Thoracic aorta (tissue), 2 donors: Measurements from ENCODE around the gene SYNGR1. TPM values are rescaled to one million over a fixed set of nuclear protein-coding genes. Genes with fewer than 3 reads are reported as not detected.
A peak's percentile ranks its signal among the peaks of the same experiment; 100 is the strongest.

Source experiments
- ATAC-seq: fragments of 150-250 bp; one replicate; pipeline ENCODE4 v1.8.0; 2017; ENCODE audit warnings: low read depth; ENCODE audit not compliant: insufficient number of reproducible peaks, low FRiP score
- DNase-seq: peaks from one replicate; pipeline ENCODE4 v3.0.0-alpha.2; 2020; ENCODE audit warnings: low spot score
- H3K27ac ChIP-seq, 2 donors: fragments of 200-600 bp; sonication (generic); 1 replicate in 1 of 2; 2 replicates in 1 of 2; pipeline ENCODE4 v1.5.1; 2016; ENCODE audit warnings: mild to moderate bottlenecking in 2 of 2, moderate library complexity in 2 of 2
- H3K27me3 ChIP-seq: fragments of 200-600 bp; sonication (generic); replicated peaks from 2 replicates; pipeline ENCODE4 v1.6.0; 2016; ENCODE audit warnings: mild to moderate bottlenecking; ENCODE audit not compliant: insufficient read depth
- H3K36me3 ChIP-seq: fragments of 200-600 bp; sonication (generic); one replicate; pipeline ENCODE4 v1.5.1; 2016
- H3K4me1 ChIP-seq, 2 donors: fragments of 200-600 bp; sonication (generic); 1 replicate in 1 of 2; 2 replicates in 1 of 2; pipeline versions ENCODE4 v1.5.1 to v1.6.0; 2016; ENCODE audit warnings: low read depth in 2 of 2, mild to moderate bottlenecking in 1 of 2; ENCODE audit not compliant: control insufficient read depth in 1 of 2
- H3K4me3 ChIP-seq: fragments of 200-600 bp; sonication (generic); 2 replicates; pipeline ENCODE4 v1.5.1; 2016; ENCODE audit warnings: mild to moderate bottlenecking
- H3K9me3 ChIP-seq: fragments of 200-600 bp; sonication (generic); 2 replicates; pipeline ENCODE4 v1.5.1; 2016
- total RNA-seq, 2 donors: library from RNA; depleted of rRNA; stranded (reverse); fragments of >200 nt; gene quantifications; one replicate each; pipeline versions ENCODE4 v1.1.0 to v1.2.3, GENCODE V29; 2016
- TF ChIP-seq, protein P1 (sequence below): fragments of 200-600 bp; sonication (generic); IDR thresholded peaks from one replicate; pipeline ENCODE4 v1.5.1; 2019; ENCODE audit warnings: antibody characterized with exemption

The SYNGR1 gene
- total RNA-seq, 2 donors from 2014 or later, result 9.1 to 12.9 TPM

DNA sequence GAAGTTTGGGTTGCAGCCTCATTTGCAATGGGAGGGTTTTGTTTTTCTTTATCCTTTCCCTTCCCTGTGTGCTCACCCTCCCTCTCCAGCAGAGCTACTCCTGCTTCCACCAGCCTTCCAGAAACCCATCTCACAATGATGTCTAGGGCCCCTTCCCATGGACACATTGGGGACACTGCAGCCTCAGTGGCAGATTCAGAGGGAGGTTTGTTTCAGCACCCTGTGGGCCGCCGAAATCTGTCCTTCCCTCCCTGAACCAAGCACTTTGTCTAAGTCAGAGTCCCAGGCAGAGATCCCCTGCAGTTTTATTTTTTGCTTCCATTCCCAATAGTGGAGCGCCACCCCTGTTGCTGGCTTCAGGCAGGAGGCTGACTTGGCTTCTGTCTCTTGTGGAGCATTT lies 8.6 kb upstream of the SYNGR1 start:
- TF ChIP-seq, protein P1, sequence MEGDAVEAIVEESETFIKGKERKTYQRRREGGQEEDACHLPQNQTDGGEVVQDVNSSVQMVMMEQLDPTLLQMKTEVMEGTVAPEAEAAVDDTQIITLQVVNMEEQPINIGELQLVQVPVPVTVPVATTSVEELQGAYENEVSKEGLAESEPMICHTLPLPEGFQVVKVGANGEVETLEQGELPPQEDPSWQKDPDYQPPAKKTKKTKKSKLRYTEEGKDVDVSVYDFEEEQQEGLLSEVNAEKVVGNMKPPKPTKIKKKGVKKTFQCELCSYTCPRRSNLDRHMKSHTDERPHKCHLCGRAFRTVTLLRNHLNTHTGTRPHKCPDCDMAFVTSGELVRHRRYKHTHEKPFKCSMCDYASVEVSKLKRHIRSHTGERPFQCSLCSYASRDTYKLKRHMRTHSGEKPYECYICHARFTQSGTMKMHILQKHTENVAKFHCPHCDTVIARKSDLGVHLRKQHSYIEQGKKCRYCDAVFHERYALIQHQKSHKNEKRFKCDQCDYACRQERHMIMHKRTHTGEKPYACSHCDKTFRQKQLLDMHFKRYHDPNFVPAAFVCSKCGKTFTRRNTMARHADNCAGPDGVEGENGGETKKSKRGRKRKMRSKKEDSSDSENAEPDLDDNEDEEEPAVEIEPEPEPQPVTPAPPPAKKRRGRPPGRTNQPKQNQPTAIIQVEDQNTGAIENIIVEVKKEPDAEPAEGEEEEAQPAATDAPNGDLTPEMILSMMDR, result no peak
- ATAC-seq (no peak), DNase-seq (no peak)
- no peaks in the 10 kb centered on the region for H3K9me3 ChIP-seq
- no peak overlapping the region for H3K27ac ChIP-seq
- no peaks in the 10 kb centered on the region for H3K36me3 ChIP-seq
- no peaks in the 10 kb centered on the region for H3K4me1 ChIP-seq
- H3K4me3 ChIP-seq, result no peak overlapping the region
- no peaks in the 10 kb centered on the region for H3K27me3 ChIP-seq

DNA sequence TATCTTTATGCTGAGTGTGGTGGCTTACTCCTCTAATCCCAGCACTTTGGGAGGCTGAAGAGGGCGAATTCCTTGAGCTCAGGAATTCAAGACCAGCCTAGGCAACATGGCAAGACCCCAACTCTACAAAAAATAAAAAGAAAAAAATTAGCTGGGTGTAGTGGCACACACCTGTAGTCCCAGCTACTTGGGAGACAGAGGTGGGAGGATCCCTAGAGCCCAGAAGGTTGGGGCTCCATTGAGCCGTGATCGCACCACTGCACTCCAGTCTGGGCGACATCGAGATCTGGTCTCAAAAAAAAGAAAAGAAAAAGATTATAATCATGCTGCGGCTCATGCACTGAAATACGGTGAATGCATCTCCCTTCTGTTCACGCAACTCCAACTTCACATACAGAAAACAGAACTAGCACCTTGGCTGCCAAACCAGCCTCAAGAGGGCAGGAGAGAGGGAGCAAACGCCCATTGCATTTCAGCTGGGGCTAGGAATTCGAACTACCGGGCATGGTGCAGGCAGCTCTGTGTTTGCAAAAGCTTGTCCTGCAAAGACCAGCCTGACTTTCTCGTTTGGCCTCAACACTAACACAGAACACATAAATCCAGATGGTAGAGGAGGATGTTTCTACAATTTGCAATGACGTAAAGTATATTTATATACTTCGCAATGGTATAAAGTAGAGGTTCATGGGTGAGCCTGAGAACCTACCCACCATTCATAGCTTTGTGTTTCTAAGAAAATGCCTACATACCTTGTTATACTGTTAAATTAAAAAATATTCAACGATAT lies 6.3 kb upstream of the SYNGR1 start:
- Histone ChIP-seq H3K36me3 (no peaks in the 10 kb centered on the region), H3K27me3 (no peaks in the 10 kb centered on the region), H3K4me1 (no peaks in the 10 kb centered on the region), H3K9me3 (no peaks in the 10 kb centered on the region), H3K27ac (no peak overlapping the region), H3K4me3 (no peak overlapping the region)
- no peak for DNase-seq
- no peak for ATAC-seq
- TF ChIP-seq, protein P1, result peak; percentile 49

DNA sequence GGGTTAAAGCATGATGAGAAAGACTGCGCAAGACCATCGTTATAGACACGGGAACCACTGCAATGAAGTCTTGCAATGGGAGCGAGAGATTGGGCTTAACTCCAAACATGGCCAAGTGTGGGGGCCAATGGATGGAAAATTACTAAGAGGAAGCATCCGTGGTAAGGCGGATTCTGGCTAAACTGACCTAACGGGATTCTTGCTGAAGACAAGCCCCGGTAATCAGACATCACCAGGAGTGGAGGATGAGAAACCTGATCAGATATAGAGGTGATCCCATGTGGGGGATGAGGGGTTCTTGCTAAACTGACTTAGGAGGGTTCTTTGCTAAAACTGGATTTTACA lies 5.8 kb upstream of the SYNGR1 start:
- no peaks in the 10 kb centered on the region for H3K27me3 ChIP-seq
- DNase-seq (no peak), ATAC-seq (no peak)
- H3K27ac ChIP-seq, result no peak overlapping the region
- TF ChIP-seq, protein P1, result no peak
- no peaks in the 10 kb centered on the region for H3K36me3 ChIP-seq
- H3K4me1 ChIP-seq, result peaks cover 0 to 2% of the 10 kb centered on the region in 2 donors
- H3K4me3 ChIP-seq, result no peak overlapping the region
- H3K9me3 ChIP-seq, result no peaks in the 10 kb centered on the region

DNA sequence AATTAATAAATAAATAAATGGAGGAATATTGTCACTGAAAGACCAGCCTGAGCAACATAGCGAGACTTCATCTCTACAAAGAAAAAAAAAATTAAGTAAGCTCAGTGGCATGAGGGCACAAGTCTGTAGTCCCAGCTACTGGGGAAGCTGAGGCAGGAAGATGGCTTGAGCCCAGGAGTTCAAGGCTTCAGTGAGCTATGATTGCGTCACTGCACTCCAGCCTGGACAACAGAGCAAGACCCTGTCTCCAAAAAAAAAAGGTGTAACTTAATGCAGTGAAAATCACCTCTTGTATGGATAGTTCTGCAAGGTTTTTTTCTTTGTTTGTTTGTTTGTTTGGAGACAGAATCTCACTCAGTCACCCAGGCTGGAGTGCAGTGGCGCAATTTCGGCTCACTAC lies 4.6 kb upstream of the SYNGR1 start:
- H3K27me3 ChIP-seq, result no peaks in the 10 kb centered on the region
- no peak overlapping the region for H3K27ac ChIP-seq
- TF ChIP-seq, protein P1, result no peak
- no peaks in the 10 kb centered on the region for H3K9me3 ChIP-seq
- no peaks in the 10 kb centered on the region for H3K36me3 ChIP-seq
- H3K4me1 ChIP-seq, result peaks cover 0 to 8% of the 10 kb centered on the region in 2 donors
- ATAC-seq (no peak), DNase-seq (no peak)
- H3K4me3 ChIP-seq, result no peak overlapping the region

DNA sequence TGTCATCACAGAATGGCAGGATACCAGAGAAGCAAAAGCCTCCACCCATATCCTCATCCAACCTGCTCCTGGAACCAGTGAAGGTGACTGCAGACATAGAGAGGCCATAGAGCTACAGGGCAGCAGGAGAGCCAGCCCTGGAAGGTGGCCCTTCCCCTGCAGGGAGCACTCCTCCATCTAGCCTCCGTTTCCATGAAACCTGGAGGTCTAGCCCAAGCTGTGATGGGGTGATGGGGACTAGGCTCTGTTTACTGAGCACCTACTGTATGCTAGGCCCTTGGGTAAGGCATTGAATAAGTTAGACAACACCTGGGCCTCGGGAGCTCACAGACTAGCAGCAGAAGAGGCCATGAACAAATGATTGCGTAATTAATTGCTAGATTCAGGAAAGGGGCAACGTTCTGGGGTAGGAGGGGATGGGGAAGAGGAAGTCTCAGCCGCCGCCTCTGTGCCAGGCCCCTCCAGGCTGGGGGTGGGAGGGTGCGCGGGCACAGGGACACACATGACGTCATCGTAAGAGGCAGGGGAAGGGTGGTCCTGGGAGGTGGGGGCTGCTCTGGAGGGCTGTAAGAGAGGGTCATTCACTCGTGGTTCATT lies 784 bp upstream of the SYNGR1 start:
- H3K4me1 ChIP-seq, result peaks cover 0 to 20% of the 10 kb centered on the region in 2 donors
- peak overlapping the region; percentile 75 for H3K4me3 ChIP-seq
- DNase-seq (no peak), ATAC-seq (no peak)
- no peaks in the 10 kb centered on the region for H3K36me3 ChIP-seq
- no peaks in the 10 kb centered on the region for H3K27me3 ChIP-seq
- no peaks in the 10 kb centered on the region for H3K9me3 ChIP-seq
- H3K27ac ChIP-seq, result no peak overlapping the region
- TF ChIP-seq, protein P1, result no peak
